Kidney epithelial cell (primary cell): Measurements from ENCODE around the gene MYO18A. TPM values are rescaled to one million over a fixed set of nuclear protein-coding genes. Genes with fewer than 3 reads are reported as not detected.

Experiments
- DNase-seq: peaks from one replicate; pipeline ENCODE4 v3.0.0-alpha.2; 2010; ENCODE audit warnings: low read depth
- H3K27me3 ChIP-seq: 2 replicates; pipeline ENCODE4 v1.6.0; 2011; ENCODE audit warnings: low read length; ENCODE audit not compliant: control insufficient read depth, insufficient read depth
- H3K36me3 ChIP-seq: 2 replicates; pipeline ENCODE4 v1.5.1; 2011; ENCODE audit warnings: low read length; ENCODE audit not compliant: control insufficient read depth, insufficient read depth
- H3K4me3 ChIP-seq: 2 replicates; pipeline ENCODE4 v1.5.1; 2011; ENCODE audit warnings: low read depth, mild to moderate bottlenecking, control low read depth, low read length
- total RNA-seq: library from RNA; depleted of rRNA; stranded (reverse); fragments of >200 nt; gene quantifications from 2 replicates; pipeline ENCODE4 v1.2.3, GENCODE V29; 2015
- TF ChIP-seq, protein P1 (sequence below): IDR thresholded peaks from 2 replicates; pipeline ENCODE4 v1.5.1; 2011; ENCODE audit warnings: mild to moderate bottlenecking, moderate library complexity, low read length, control low read depth, inconsistent platforms; ENCODE audit not compliant: insufficient read depth, poor library complexity, severe bottlenecking

MYO18A gene
- total RNA-seq, 1 donor from 2014 or later: 19.8 TPM

DNA sequence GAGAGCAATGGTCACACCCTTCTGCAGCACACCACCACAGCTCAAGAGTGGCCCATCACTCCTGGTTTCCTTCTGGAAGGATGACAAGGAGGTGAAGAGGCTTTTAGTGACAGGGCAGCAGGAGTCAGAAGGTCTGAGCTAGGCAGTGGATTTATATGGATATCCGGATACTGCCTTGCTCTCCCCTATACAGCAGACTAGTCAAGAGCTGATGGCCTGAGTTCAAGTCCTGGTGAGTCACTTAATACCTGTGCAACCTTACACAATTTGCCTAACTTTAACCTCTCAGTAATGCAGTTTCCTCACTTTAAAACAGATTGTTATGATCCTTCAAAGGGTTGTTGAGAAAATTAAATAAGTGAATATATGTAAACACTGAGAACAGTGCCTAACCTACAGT, 22.9 kb downstream of the MYO18A start:
- TF ChIP-seq, protein P1, sequence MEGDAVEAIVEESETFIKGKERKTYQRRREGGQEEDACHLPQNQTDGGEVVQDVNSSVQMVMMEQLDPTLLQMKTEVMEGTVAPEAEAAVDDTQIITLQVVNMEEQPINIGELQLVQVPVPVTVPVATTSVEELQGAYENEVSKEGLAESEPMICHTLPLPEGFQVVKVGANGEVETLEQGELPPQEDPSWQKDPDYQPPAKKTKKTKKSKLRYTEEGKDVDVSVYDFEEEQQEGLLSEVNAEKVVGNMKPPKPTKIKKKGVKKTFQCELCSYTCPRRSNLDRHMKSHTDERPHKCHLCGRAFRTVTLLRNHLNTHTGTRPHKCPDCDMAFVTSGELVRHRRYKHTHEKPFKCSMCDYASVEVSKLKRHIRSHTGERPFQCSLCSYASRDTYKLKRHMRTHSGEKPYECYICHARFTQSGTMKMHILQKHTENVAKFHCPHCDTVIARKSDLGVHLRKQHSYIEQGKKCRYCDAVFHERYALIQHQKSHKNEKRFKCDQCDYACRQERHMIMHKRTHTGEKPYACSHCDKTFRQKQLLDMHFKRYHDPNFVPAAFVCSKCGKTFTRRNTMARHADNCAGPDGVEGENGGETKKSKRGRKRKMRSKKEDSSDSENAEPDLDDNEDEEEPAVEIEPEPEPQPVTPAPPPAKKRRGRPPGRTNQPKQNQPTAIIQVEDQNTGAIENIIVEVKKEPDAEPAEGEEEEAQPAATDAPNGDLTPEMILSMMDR: no peak
- H3K27me3 ChIP-seq: no peaks in the 10 kb centered on the region
- H3K4me3 ChIP-seq: no peak overlapping the region
- H3K36me3 ChIP-seq: no peaks in the 10 kb centered on the region
- no peak for DNase-seq

DNA sequence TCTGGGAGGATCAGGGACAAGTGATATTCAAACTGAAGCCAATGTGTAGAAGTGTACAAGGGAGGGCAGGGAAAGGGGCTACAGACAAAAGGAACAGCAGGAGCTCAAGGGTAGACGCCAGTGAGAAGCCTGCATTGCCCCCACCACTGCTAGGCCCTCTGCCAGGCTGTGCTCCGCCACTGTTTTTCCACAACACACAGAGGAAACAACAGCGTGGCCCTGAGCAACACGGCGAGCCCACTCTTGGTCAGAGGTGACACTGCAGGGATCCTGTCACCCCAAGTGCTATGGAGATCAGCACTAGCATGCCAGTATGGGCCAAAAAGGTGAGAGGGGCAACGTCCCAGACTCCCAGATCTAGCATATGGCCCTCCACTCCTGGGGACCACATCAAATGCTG, 23.4 kb downstream of the MYO18A start:
- Histone ChIP-seq H3K4me3 (no peak overlapping the region), H3K36me3 (no peaks in the 10 kb centered on the region), H3K27me3 (no peaks in the 10 kb centered on the region)
- DNase-seq: no peak
- TF ChIP-seq, protein P1: no peak

DNA sequence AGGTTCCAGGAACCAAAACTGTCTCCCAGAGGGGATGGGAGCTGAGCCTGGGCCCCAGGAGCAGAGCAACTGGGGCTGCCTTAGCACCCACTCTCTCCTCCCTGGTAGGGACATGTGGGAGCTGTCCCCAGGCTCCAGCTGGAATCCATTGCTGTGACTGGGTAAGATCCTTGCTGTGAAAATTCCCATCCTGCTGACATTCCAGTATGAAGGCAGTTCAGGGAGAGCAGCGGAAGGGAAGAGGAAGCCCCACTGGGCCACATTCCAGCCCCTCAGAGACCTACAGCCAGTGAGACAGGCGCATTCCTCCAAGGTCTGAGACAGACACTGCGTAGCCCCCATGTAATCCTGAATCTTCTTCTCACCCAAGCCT, 24.2 kb downstream of the MYO18A start:
- DNase-seq: no peak
- no peaks in the 10 kb centered on the region for H3K27me3 ChIP-seq
- no peak overlapping the region for H3K4me3 ChIP-seq
- TF ChIP-seq, protein P1: no peak
- H3K36me3 ChIP-seq: no peaks in the 10 kb centered on the region

DNA sequence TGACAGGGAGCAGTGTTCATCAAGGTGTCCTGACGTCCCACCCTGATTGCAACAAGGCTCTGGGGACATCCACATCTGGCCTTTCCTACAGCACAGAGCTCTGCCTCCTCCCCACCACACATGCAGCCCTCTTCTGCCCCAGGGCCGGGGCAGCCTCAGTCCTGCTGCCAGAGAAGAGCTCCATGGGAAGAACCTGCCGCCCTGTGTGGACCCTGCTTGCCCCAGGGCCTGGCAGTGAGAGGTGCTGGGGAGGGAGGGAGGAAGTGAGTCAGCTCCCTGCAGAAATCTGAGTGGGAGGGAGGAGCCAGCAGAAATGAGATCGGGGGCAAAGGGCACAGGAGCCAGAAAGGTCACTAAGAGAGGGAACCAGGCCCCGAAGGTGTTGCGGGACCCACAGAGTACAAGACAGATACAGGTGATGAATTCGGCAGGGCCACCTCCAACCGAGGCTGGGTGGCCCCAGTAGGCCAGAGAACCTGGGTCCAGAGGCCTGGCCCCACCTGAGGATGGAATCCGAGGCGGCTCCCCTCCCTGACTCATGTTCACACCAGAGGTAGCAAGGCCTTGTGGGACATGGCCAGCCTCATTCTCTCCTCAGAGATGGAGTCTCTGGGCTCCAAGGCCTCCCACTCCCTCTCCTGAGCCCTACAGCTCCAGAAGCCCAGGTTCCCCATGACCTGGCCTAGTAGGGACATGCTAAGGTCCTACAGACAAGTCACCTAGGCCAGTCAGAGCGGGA, 24.8 kb downstream of the MYO18A start:
- H3K27me3 ChIP-seq: no peaks in the 10 kb centered on the region
- DNase-seq: no peak
- no peak overlapping the region for H3K4me3 ChIP-seq
- TF ChIP-seq, protein P1: no peak
- H3K36me3 ChIP-seq: no peaks in the 10 kb centered on the region

DNA sequence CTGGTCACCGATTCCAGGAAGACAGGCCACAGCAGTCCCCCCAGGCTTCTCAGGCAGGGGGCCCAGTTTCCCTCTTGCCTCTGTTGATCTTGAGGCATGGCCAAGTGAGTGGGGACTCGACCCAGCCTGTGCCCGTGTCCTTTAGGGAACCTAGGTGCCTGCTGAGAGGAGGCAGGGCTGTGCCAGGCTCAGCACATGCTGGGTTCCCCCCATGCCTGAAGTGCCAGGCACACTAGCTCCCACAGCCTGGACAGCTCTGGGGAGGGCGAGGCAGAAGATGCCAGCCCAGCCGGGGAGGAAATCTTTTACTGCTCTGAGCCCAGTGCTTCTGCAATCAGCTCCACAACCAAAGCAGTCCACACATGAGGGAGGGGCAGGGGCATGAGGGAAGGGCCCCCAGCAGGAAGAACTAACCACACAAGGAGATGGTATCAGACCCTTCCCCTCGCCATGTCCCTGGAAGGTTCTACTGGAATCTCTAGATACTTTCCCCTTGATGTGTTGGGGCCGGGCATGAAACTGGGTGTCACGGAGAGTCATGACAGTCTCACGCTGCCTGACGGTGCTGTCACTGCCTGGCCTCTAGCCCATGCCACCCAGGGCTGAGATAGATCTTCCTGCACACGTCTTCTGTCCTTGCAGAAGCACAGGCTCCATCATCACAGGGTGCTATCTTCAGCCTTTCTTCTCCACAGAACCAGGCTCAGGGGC, 25.5 kb downstream of the MYO18A start:
- Histone ChIP-seq H3K4me3 (no peak overlapping the region), H3K27me3 (no peaks in the 10 kb centered on the region), H3K36me3 (no peaks in the 10 kb centered on the region)
- no peak for DNase-seq
- TF ChIP-seq, protein P1: no peak

DNA sequence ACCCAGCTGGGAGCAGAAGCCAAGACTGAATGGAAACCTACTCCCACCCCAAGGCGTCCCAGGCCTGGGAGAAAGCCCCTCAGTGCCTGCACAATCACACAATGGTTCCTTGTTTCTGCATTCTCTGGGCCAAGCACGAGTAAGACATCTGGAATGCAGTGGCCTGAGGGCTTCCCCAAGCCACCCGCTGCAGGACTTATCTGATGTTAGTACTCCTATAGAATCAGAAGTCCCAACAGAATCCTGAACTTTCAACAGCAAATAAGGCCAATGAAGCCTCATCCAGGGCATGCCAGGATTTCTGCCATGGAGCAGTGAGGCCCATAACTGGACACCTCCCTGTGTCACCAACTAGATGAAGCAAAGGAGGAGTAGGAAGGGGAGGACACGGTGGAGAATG, 28.6 kb downstream of the MYO18A start:
- TF ChIP-seq, protein P1: no peak
- H3K4me3 ChIP-seq: no peak overlapping the region
- H3K36me3 ChIP-seq: no peaks in the 10 kb centered on the region
- no peaks in the 10 kb centered on the region for H3K27me3 ChIP-seq
- DNase-seq: no peak
